Esophagus squamous epithelium (tissue), 5 donors: ENCODE results near the gene TTC39B. TPM values are rescaled to one million over a fixed set of nuclear protein-coding genes. Genes with fewer than 3 reads are reported as not detected.

ENCODE experiments used
- DNase-seq: peaks from one replicate; lab custom pipeline; 2025; lab: John Stamatoyannopoulos, UW
- H3K27ac ChIP-seq, 4 donors: fragments of 200-600 bp; sonication (generic); one replicate each; pipeline ENCODE4 v1.5.1; 2016 to 2019; ENCODE audit warnings: mild to moderate bottlenecking in 1 of 4
- H3K27me3 ChIP-seq, 4 donors: fragments of 200-600 bp; sonication (generic); 1 replicate in 3 of 4; 2 replicates in 1 of 4; pipeline versions ENCODE4 v1.5.1 to v1.6.0; 2017 to 2021; ENCODE audit warnings: antibody characterized with exemption in 1 of 4
- H3K36me3 ChIP-seq, 3 donors: fragments of 200-600 bp; sonication (generic); one replicate each; pipeline ENCODE4 v1.5.1; 2016 to 2019
- H3K4me1 ChIP-seq, 3 donors: fragments of 200-600 bp; sonication (generic); one replicate each; pipeline ENCODE4 v1.5.1; 2017 to 2019
- H3K4me3 ChIP-seq, 4 donors: fragments of 200-600 bp; sonication (generic); 1 replicate in 3 of 4; 2 replicates in 1 of 4; pipeline ENCODE4 v1.5.1; 2016 to 2019; ENCODE audit warnings: mild to moderate bottlenecking in 2 of 4, moderate library complexity in 1 of 4
- H3K9me3 ChIP-seq, 3 donors: fragments of 200-600 bp; sonication (generic); one replicate each; pipeline ENCODE4 v1.5.1; 2016 to 2019
- CTCF ChIP-seq, 6 experiments: fragments of 450-650 bp in 4 of 6; fragments of 200-600 bp in 2 of 6; sonication (generic) in 2 of 6; IDR thresholded peaks; one replicate each; pipeline ENCODE4 v1.5.1; 2016 to 2019; ENCODE audit warnings: antibody characterized with exemption in 6 of 6, mild to moderate bottlenecking in 4 of 6, moderate library complexity in 4 of 6
- POLR2A ChIP-seq, 4 donors: fragments of 450-650 bp; IDR thresholded peaks; one replicate each; pipeline ENCODE4 v1.6.1; 2017; ENCODE audit warnings: antibody characterized with exemption in 4 of 4, mild to moderate bottlenecking in 4 of 4, moderate library complexity in 3 of 4
- WGBS, 2 donors: methylation state at CpG; one replicate each; pipeline ENCODE4 v1.1.5; 2018; 5-methylcytosine and 5-hydroxymethylcytosine counted together
- intact Hi-C: fragments of 100-400 bp; cut with DNase I; formaldehyde crosslinking; loops from one replicate; pipeline ENCODE4 v1.15.0; 2022
- total RNA-seq, 4 donors: library from RNA; depleted of rRNA; stranded (reverse); fragments of >200 nt; gene quantifications; one replicate each; pipeline ENCODE4 v1.1.0, GENCODE V29; 2016
- donor health status: DM: yes; HTN: yes; CAD: no.

The TTC39B gene
- total RNA-seq, 4 donors from 2014 or later, result 15.8 to 24.3 (median 17.5) TPM

- H3K27ac ChIP-seq, result peak overlapping the region in 3 of 4 donors; percentile 47 to 67 (median 62)
- no peaks in the 10 kb centered on the region for H3K27me3 ChIP-seq
- H3K4me1 ChIP-seq, result peaks cover 0 to 29% (median 10%) of the 10 kb centered on the region in 3 donors
- no peaks in the 10 kb centered on the region for H3K36me3 ChIP-seq
- no peak for DNase-seq
- no peaks in the 10 kb centered on the region for H3K9me3 ChIP-seq
- intact Hi-C loops, result no loop called here
- TF ChIP-seq POLR2A (IDR thresholded peaks at IDR 0.05) (no peak), CTCF (IDR thresholded peaks at IDR 0.05) (no peak)
- no peak overlapping the region for H3K4me3 ChIP-seq
Measured at GRCh38 chr9:15156241-15156640, 150.8 kb downstream of the TTC39B start.

GRCh38 chr9:15155826-15156225 lies 151.2 kb downstream of the TTC39B start:
- DNase-seq, result no peak
- no peaks in the 10 kb centered on the region for H3K27me3 ChIP-seq
- intact Hi-C loops, result no loop called here
- H3K9me3 ChIP-seq, result no peaks in the 10 kb centered on the region
- WGBS, 2 donors, result 1 to 12% methylated on average over 4 of the region's 4 CpGs
- no peaks in the 10 kb centered on the region for H3K36me3 ChIP-seq
- H3K27ac ChIP-seq, result peak overlapping the region in 3 of 4 donors; percentile 47 to 67 (median 62)
- peaks cover 0 to 29% (median 10%) of the 10 kb centered on the region in 3 donors for H3K4me1 ChIP-seq
- TF ChIP-seq POLR2A (IDR thresholded peaks at IDR 0.05), result no peak
- TF ChIP-seq CTCF (IDR thresholded peaks at IDR 0.05), result no peak
- H3K4me3 ChIP-seq, result no peak overlapping the region

- no peak overlapping the region for H3K4me3 ChIP-seq
- H3K27ac ChIP-seq, result peak overlapping the region in 3 of 4 donors; percentile 62 to 77 (median 67)
- DNase-seq, result no peak
- H3K36me3 ChIP-seq, result no peaks in the 10 kb centered on the region
- intact Hi-C loops, result no loop called here
- no peaks in the 10 kb centered on the region for H3K27me3 ChIP-seq
- TF ChIP-seq POLR2A (IDR thresholded peaks at IDR 0.05) (no peak), CTCF (IDR thresholded peaks at IDR 0.05) (no peak)
- WGBS, 2 donors, result 49% methylated on average over 4 of the region's 4 CpGs
- H3K9me3 ChIP-seq, result no peaks in the 10 kb centered on the region
- peaks cover 0 to 29% (median 10%) of the 10 kb centered on the region in 3 donors for H3K4me1 ChIP-seq
Measured at GRCh38 chr9:15155323-15155722, 151.7 kb downstream of the TTC39B start.

- intact Hi-C loops, result no loop called here
- 62 to 65% methylated on average over 4 of the region's 4 CpGs for WGBS, 2 donors
Measured at GRCh38 chr9:15154677-15155076, 152.3 kb downstream of the TTC39B start.

GRCh38 chr9:15153961-15154360 lies 153.1 kb downstream of the TTC39B start:
- no peaks in the 10 kb centered on the region for H3K9me3 ChIP-seq
- DNase-seq, result no peak
- intact Hi-C loops, result no loop called here
- peaks cover 0 to 29% (median 10%) of the 10 kb centered on the region in 3 donors for H3K4me1 ChIP-seq
- peak overlapping the region in 2 of 4 donors; percentile 62 to 77 for H3K27ac ChIP-seq
- TF ChIP-seq POLR2A (IDR thresholded peaks at IDR 0.05) (no peak), CTCF (IDR thresholded peaks at IDR 0.05) (no peak)
- no peaks in the 10 kb centered on the region for H3K27me3 ChIP-seq
- 41 to 64% methylated on average over 3 of the region's 3 CpGs for WGBS, 2 donors
- H3K36me3 ChIP-seq, result no peaks in the 10 kb centered on the region
- no peak overlapping the region for H3K4me3 ChIP-seq

More at GRCh38 chr9:15154677-15155076, 152.3 kb downstream of the TTC39B start:
- H3K27me3 ChIP-seq, result no peaks in the 10 kb centered on the region
- no peaks in the 10 kb centered on the region for H3K36me3 ChIP-seq
- no peak overlapping the region for H3K4me3 ChIP-seq
- peak overlapping the region in 3 of 4 donors; percentile 62 to 77 (median 67) for H3K27ac ChIP-seq
- peaks cover 0 to 29% (median 10%) of the 10 kb centered on the region in 3 donors for H3K4me1 ChIP-seq
- TF ChIP-seq CTCF (IDR thresholded peaks at IDR 0.05) (no peak), POLR2A (IDR thresholded peaks at IDR 0.05) (no peak)
- no peaks in the 10 kb centered on the region for H3K9me3 ChIP-seq
- DNase-seq, result no peak
